ENCODE measurements around the gene TCF7L2. TPM values are rescaled to one million over a fixed set of nuclear protein-coding genes. Genes with fewer than 3 reads are reported as not detected.
A peak's percentile ranks its signal among the peaks of the same experiment; 100 is the strongest.
"Not testable (repeated sequence)": the region's sequence is repeated elsewhere in the genome, so short reads cannot be mapped to it uniquely, and the experiment has no call there.

TCF7L2 gene
- total RNA-seq, 2 donors from 2014 or later = 8.1 to 10.3 TPM

DNA sequence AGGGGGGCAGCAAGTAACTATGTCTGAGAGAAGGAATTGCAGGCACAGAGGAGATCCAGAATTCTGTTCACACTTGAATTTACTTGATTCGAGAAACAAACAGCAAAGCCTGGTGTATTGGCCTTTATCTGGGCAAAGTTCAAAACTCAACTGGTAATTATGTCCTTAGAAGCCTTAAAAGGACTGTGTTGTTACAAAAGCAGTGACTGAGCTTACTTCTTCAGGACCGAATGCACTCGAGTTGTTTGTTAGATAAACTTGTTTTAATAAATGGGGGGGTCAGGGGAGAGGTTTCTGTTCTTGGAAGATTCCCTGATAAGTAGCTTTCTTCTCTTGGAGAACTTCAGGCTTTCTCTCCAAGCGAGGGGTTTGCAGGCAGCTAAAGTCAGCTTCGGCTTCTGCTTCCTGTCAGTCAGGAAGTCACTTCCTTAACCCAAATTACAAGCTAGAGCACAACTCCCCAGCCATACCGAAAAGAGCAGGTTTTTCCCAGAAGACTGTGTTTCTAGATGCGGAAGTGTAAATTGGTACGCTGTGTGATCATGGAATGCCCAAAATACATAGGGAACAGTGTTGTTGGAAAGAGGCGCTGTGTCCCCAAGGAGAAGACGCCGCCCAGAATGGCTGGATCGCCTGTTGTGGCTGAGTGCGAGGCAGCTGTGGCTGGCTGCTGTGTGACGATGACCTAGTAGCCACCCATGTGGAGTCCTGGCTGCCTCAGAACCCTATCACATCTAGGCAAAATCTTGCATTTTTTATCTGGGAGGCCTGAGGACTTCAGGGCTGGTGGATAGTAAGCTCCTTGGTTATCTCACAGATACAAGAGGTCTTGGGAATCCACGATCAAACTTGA, 110.4 kb downstream of the TCF7L2 start:
- DNase-seq (ENCODE audit: low spot score) = no peak

DNA sequence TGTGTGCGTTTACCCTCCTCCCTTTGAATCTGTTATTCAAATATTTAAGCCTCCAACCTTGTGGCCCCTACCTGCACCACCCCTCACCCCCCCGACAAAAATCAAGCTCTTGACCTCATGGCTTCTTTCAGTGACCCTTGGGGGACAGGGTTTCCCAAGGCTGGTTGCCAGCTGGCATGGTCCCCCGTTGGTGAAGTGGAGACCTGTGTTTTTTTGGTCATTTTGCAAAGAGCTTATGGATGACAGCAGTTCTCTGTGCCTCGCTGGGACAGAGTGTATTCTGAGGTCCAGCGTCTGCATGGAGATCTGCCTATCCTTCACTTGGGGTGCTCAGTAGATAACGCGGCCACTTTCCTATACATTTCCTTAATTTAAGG, 111.0 kb downstream of the TCF7L2 start:
- H3K27me3 Mint-ChIP-seq = no peaks in the 10 kb centered on the region
- ATAC-seq (no peak), DNase-seq (ENCODE audit: low spot score) (no peak)
- no peak overlapping the region for H3K4me3 Mint-ChIP-seq
- no peaks in the 10 kb centered on the region for H3K36me3 Mint-ChIP-seq
- no peak overlapping the region for H3K27ac Mint-ChIP-seq
- no peaks in the 10 kb centered on the region for H3K4me1 Mint-ChIP-seq (ENCODE audit: low read depth in 2 of 2)
- no peaks in the 10 kb centered on the region for H3K9me3 Mint-ChIP-seq

More for the DNA sequence above, 110.4 kb downstream of the TCF7L2 start:
- Mint-ChIP-seq H3K4me3 (no peak overlapping the region), H3K27me3 (peaks cover 0 to 4% of the 10 kb centered on the region in 2 donors), H3K27ac (no peak overlapping the region), H3K4me1 (ENCODE audit: low read depth in 2 of 2) (no peaks in the 10 kb centered on the region), H3K9me3 (no peaks in the 10 kb centered on the region), H3K36me3 (no peaks in the 10 kb centered on the region)
- no peak for ATAC-seq

DNA sequence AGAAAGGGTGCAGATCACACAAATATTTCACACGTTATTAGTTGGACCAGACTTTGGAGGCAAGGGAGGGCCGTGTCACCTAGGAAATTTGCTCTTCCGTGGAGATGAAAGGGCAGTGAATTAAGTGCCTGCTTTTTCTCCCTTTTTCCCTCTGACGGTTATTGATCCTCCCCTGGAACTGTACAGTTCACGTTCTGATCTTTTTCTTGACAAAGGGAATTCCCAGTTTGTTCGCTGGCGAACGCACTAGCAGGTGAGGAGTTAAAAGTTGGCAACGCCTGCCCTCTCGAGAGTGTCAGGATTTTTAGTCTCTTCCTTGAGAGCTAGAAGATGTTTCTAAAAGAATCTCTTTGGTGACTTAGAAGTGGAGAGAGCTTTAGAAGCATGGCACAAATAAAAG, 111.5 kb downstream of the TCF7L2 start:
- no peak for DNase-seq (ENCODE audit: low spot score)
- Mint-ChIP-seq H3K27ac (no peak overlapping the region), H3K27me3 (no peaks in the 10 kb centered on the region), H3K4me3 (no peak overlapping the region), H3K4me1 (ENCODE audit: low read depth in 2 of 2) (no peaks in the 10 kb centered on the region), H3K36me3 (no peaks in the 10 kb centered on the region), H3K9me3 (no peaks in the 10 kb centered on the region)
- ATAC-seq = no peak

DNA sequence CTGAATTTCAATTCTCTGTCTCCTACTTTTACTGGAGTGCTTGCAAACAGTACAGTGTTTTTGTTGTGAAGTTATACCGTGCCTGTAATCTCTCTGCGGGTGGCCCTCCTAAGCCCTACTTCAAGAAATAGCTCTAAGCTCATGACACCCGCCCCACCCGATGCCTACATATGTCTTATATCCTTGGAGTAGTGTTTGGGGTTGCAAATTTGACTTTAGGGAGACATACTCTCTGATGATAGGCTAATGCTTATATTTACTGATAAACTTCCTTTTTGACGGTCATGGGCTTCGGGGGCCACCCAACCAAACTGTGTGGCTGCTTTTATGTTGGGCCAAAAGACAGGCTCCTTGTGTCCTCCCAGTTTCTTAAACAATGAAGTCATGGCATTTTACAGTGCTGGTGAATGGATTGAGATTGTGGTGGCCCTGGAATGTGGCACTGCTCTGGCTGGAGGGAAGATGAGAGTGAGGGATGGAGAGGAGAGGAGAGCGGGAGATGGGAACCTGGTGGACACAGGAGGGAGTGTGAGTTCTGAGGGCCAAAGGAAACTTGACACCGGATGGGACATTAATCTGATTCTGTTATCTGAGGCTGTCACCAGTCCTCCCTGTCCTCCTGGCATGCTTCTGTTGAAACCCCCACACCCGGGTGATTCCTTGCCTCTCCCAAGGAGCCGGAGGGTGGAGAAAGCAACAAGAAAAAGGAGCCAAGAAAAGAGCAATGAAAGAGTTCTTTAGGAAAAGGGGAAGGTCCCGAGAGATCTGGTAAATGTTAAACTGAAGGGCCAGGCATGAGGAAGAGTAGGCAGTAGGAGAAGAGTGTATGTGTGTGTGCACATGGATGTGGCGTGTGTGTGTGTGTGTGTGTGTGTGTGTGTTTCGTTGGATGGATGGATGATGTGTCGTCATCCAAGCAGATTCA, 113.3 kb downstream of the TCF7L2 start:
- no peaks in the 10 kb centered on the region for H3K4me1 Mint-ChIP-seq (ENCODE audit: low read depth in 2 of 2)
- H3K27ac Mint-ChIP-seq = no peak overlapping the region
- ATAC-seq (peak in 1 of 2 donors; percentile 45), DNase-seq (ENCODE audit: low spot score) (no peak)
- H3K4me3 Mint-ChIP-seq = no peak overlapping the region
- H3K36me3 Mint-ChIP-seq = no peaks in the 10 kb centered on the region
- no peaks in the 10 kb centered on the region for H3K9me3 Mint-ChIP-seq
- H3K27me3 Mint-ChIP-seq = no peaks in the 10 kb centered on the region

DNA sequence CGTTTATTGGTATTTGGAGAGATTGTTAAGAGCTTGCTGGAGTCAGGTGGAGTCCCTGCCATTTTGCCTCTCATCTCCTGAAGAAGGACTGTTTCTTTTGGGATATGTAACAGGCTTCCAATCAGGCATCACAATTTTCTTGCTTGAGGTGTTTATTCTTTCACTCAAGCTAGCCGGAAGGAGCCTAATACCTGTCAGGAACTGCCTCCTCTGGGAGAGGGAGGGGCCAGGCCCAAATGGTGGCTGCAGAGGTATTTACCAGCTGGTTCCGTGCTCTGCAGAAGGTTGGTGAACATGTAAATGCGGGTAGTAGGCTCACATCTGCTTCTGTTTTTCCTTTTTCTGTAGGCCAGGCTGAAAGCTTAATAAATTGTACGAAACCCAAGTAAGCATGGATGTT, 114.0 kb downstream of the TCF7L2 start:
- no peak for ATAC-seq

DNA sequence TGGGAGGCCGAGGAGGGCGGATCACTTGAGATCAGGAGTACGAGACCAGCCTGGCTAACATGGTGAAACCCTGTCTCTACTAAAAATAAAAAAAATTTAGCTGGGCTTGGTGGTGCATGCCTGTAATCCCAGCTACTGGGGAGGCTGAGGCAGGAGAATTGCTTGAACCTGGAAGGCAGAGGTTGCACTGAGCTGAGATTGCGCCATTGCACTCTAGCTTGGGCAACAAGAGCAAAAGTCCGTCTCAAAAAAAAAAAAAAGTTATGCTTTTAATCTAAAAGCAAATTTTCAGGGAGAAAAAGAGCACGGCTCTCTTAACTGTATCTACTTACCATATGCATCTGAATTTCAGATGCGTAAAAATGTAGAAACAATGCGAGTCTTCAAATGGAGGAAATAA, 116.1 kb downstream of the TCF7L2 start:
- H3K9me3 Mint-ChIP-seq; DNase-seq (ENCODE audit: low spot score): not testable (repeated sequence)

More for the DNA sequence above, 114.0 kb downstream of the TCF7L2 start:
- Mint-ChIP-seq H3K4me1 (ENCODE audit: low read depth in 2 of 2) (no peaks in the 10 kb centered on the region), H3K9me3 (no peaks in the 10 kb centered on the region), H3K4me3 (no peak overlapping the region), H3K27me3 (no peaks in the 10 kb centered on the region), H3K36me3 (no peaks in the 10 kb centered on the region), H3K27ac (no peak overlapping the region)
- DNase-seq (ENCODE audit: low spot score) = no peak

DNA sequence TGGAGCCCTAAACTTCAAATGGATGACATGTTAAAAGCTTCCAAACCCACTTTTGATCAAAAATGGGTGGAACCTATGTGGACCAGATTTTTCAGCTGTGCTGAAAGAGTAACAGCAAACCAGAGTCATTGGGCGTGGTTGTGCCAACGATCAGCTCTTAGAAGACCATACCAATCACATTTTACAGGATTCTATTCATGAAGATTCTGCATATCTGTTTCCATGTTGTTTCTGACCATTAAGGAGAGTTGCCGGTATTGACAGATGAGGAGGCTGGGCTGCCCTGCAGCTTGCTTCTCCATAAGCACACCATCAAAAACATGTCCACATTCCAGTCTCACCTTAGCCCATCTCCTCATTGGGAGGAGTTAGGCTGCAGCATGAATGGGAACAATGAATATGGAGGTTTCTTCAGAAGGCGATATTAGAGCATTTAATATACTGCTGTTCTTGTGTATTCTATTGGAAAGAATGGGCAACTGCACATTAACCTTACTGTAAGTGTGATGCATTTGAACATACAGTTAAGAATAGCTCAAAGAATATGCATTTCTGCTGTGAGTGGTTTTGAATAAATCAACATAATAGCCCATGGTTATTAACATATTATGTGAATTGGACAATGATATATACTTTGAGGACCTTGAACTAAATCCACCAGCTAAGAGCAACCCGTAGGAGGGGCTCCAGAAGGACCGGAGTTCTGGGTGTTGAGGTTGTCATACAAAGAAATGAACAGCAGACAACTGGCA, 116.7 kb downstream of the TCF7L2 start:
- Mint-ChIP-seq H3K27me3 (no peaks in the 10 kb centered on the region), H3K36me3 (no peaks in the 10 kb centered on the region), H3K9me3 (no peaks in the 10 kb centered on the region), H3K4me3 (no peak overlapping the region), H3K27ac (no peak overlapping the region), H3K4me1 (ENCODE audit: low read depth in 2 of 2) (no peaks in the 10 kb centered on the region)
- ATAC-seq = no peak
- no peak for DNase-seq (ENCODE audit: low spot score)

More for the DNA sequence above, 116.1 kb downstream of the TCF7L2 start:
- not testable (repeated sequence) for H3K27me3 Mint-ChIP-seq; H3K4me1 Mint-ChIP-seq (ENCODE audit: low read depth in 2 of 2); H3K27ac Mint-ChIP-seq; H3K4me3 Mint-ChIP-seq; ATAC-seq; H3K36me3 Mint-ChIP-seq

DNA sequence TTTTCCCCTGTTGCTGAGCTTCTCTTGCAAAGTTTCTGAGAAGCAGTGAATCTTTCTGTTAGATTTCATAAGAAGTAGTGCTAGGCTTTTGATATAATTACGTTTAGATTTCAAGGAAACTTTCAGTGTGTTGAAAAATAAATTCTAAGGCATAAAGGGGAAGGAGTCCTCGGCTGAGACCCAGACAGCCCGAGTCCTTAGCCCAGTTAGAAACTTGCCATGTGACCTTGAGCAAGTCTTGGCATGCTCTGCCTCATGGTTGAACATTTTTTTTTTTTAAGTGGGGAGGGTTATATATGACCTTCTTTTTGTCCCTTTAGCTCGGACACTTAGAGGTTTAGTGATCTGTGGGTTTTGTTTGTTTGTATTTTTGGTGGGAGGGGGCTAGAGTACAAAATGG, 117.5 kb downstream of the TCF7L2 start:
- DNase-seq (ENCODE audit: low spot score) (no peak), ATAC-seq (no peak)
- Mint-ChIP-seq H3K27me3 (no peaks in the 10 kb centered on the region), H3K27ac (no peak overlapping the region), H3K4me3 (no peak overlapping the region), H3K36me3 (no peaks in the 10 kb centered on the region), H3K9me3 (no peaks in the 10 kb centered on the region), H3K4me1 (ENCODE audit: low read depth in 2 of 2) (no peaks in the 10 kb centered on the region)

DNA sequence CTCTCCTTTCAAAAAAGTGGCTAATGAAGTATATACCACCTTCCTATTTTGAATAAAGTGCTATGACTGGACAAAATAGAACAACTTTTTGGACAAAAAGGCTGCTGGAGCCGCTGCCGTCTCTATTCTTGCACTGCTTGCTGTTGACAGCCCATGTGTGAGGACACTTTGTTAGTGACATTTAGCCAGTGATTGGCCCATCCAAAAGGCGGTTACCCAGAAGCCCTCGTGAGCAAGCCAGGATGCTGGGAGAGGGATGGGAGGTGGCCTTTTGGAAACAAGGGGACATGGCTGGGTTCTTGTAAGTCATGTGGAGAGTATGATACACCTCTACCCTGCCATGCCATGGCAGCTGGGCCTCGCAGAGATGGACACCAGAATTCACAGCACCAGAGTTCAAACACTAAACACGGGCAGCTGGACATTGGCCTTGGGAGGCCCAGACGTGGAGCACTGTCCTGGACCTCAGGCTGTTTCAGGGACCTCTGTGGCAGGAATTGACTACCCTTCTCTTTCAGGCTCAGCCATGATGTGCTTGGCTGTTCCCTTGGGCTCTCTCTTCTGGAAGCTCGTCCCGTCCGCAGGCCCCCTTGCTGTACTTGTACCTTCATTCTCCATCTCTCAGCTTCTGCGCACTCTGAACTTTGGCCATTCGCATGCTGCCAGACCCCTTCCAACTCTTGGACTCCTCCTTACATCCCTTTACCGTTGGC, 118.3 kb downstream of the TCF7L2 start:
- H3K27me3 Mint-ChIP-seq = no peaks in the 10 kb centered on the region
- no peaks in the 10 kb centered on the region for H3K36me3 Mint-ChIP-seq
- ATAC-seq (no peak), DNase-seq (ENCODE audit: low spot score) (no peak)
- H3K27ac Mint-ChIP-seq = no peak overlapping the region
- H3K4me1 Mint-ChIP-seq (ENCODE audit: low read depth in 2 of 2) = no peaks in the 10 kb centered on the region
- no peaks in the 10 kb centered on the region for H3K9me3 Mint-ChIP-seq
- no peak overlapping the region for H3K4me3 Mint-ChIP-seq

DNA sequence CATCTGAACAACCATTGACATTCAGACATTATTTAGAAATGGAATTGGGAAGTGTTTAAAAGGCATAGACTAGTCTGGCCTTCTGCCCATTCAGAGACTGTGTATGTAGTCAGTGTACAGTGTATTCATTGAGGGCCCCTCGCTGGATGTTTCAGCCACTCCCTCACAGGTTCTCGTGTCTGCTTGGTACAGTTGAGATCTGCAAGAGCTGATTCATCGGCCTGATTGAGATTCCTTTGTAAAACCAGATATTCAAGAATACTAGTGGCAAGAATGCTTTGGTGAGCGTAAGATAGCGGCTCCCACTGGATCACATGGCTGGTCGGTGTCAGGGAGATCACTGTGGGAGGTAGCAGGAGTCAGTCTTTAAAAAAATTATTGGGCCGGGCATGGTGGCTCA, 119.5 kb downstream of the TCF7L2 start:
- no peak overlapping the region for H3K4me3 Mint-ChIP-seq
- H3K27me3 Mint-ChIP-seq = no peaks in the 10 kb centered on the region
- H3K27ac Mint-ChIP-seq = no peak overlapping the region
- ATAC-seq (no peak), DNase-seq (ENCODE audit: low spot score) (no peak)
- no peaks in the 10 kb centered on the region for H3K9me3 Mint-ChIP-seq
- no peaks in the 10 kb centered on the region for H3K36me3 Mint-ChIP-seq
- no peaks in the 10 kb centered on the region for H3K4me1 Mint-ChIP-seq (ENCODE audit: low read depth in 2 of 2)

DNA sequence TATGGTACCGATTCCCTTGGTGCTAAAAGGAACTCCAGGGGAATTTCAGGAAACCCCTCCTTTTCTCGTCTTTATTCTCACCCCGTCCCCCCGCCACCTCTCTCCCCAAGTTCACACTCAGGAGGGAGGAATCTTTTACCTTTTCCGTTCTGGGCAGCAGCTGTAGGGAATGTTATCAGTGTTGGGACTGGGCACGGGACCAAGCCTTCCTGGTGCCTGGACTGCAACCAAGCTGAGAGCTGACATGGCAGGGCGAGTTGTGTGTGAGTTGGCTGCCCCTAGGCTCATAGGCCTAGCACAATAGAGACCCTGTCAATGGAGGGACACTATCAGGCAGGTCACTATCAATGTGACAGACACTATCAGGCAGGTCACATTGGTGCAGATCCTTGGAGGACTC, 121.4 kb downstream of the TCF7L2 start:
- no peak for ATAC-seq
- Mint-ChIP-seq H3K27me3 (no peaks in the 10 kb centered on the region), H3K36me3 (no peaks in the 10 kb centered on the region), H3K4me1 (ENCODE audit: low read depth in 2 of 2) (no peaks in the 10 kb centered on the region), H3K27ac (no peak overlapping the region), H3K4me3 (no peak overlapping the region), H3K9me3 (no peaks in the 10 kb centered on the region)
- no peak for DNase-seq (ENCODE audit: low spot score)

DNA sequence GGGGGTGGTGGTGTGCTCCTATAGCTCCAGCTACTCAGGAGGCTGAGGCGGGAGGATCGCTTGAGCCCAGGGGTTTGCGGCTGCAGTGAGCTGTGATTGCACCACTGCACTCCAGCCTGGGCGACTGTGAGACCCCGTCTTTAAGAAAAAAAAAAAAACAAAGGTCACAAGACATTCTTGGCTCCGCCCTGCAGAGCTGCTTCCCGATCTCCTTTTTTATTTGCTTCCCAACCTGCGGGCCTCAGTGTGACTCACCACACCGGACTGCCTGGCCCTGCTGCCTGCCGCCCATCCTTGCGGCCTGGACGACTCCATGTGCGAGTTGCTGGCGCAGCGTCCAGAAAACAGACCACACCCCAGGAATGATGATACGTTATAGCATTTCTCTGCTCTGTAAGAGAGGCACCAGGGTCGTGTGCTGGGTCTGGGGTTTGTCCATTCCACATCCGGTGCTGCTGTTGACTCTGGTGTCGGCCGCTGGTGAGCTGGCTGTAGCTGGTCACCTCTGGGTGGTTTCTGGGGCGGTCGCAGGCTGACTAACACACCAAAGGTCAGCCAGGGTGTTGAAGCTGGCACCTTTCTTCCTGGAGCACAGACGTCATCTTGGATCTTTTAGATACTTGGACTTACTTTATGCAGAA, 123.6 kb downstream of the TCF7L2 start:
- Mint-ChIP-seq H3K27me3 (no peaks in the 10 kb centered on the region), H3K36me3 (no peaks in the 10 kb centered on the region), H3K9me3 (no peaks in the 10 kb centered on the region)

DNA sequence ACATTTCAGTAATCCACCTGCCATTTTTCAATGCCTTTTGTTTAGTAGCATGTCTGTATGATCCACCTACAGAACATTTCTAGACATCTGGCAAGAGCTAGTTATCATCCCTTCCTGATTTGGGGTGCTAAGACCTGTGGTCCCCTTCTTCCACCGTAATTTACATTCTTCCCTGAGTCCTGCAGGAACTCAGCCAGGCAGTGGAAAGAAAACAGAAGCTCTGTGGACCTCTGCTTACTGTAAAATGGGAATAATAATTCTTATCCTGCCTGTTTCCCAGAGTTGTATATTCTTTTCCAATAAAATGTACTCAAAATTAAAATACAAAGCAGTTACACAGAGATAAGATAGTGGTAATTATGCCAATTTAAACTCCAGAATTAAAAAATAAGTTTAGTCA, 126.9 kb downstream of the TCF7L2 start:
- H3K9me3 Mint-ChIP-seq = no peaks in the 10 kb centered on the region
- no peak for DNase-seq (ENCODE audit: low spot score)
- no peak for ATAC-seq
- no peaks in the 10 kb centered on the region for H3K4me1 Mint-ChIP-seq (ENCODE audit: low read depth in 2 of 2)
- no peaks in the 10 kb centered on the region for H3K27me3 Mint-ChIP-seq
- H3K36me3 Mint-ChIP-seq = no peaks in the 10 kb centered on the region
- H3K27ac Mint-ChIP-seq = no peak overlapping the region
- H3K4me3 Mint-ChIP-seq = no peak overlapping the region

More for the DNA sequence above, 123.6 kb downstream of the TCF7L2 start:
- H3K4me3 Mint-ChIP-seq = no peak overlapping the region
- H3K27ac Mint-ChIP-seq = no peak overlapping the region
- no peaks in the 10 kb centered on the region for H3K4me1 Mint-ChIP-seq (ENCODE audit: low read depth in 2 of 2)
- ATAC-seq (no peak), DNase-seq (ENCODE audit: low spot score) (no peak)
